ENCODE measurements around the gene SENP5.

Gene SENP5

GRCh38 chr3:196962930-196963630 is 95.4 kb downstream of the SENP5 start:
- H3K9me3 ChIP-seq (ENCODE audit: control extremely low read depth in 1 of 5, control insufficient read depth in 4 of 5, insufficient read depth in 2 of 5, low read depth in 1 of 5, low read length in 4 of 5), result no peaks in the 10 kb centered on the region
- no peak for DNase-seq
- H3K27ac ChIP-seq (ENCODE audit: insufficient read depth in 1 of 2, low read depth in 1 of 2, low read length in 2 of 2, poor library complexity in 1 of 2, severe bottlenecking in 2 of 2), result no peak overlapping the region
- peaks cover 0 to 7% (median 4%) of the 10 kb centered on the region in 4 experiments for H3K4me1 ChIP-seq (ENCODE audit: control extremely low read depth in 1 of 4, control insufficient read depth in 4 of 4, insufficient read depth in 4 of 4, low read length in 3 of 4)
- 99% methylated on average over 5 of the region's 10 CpGs for WGBS (ENCODE audit: insufficient coverage)
- H3K27me3 ChIP-seq (replicated peaks in 2 of 5; ENCODE audit: control insufficient read depth in 4 of 5, insufficient read depth in 5 of 5, low read length in 4 of 5), result peaks cover 0 to 3% (median 0%) of the 10 kb centered on the region in 5 experiments
- H3K4me3 ChIP-seq (ENCODE audit: control insufficient read depth in 1 of 7, extremely low read depth in 1 of 7, insufficient read depth in 4 of 7, low read depth in 2 of 7, low read length in 6 of 7), result no peak overlapping the region
- ChIA-PET CTCF (interaction anchor here (1.3 kb wide), 1 partner anchor 11 kb away, joined by 3 read pairs; no protein-coding TSS in a partner anchor), POLR2A (no interaction called here)
- peaks cover 0 to 25% (median 4%) of the 10 kb centered on the region in 4 experiments for H3K36me3 ChIP-seq (ENCODE audit: control insufficient read depth in 4 of 4, insufficient read depth in 4 of 4, low read length in 3 of 4)

- WGBS (ENCODE audit: insufficient coverage), result 80% methylated on average over 2 of the region's 2 CpGs
- Histone ChIP-seq H3K9me3 (ENCODE audit: control extremely low read depth in 1 of 5, control insufficient read depth in 4 of 5, insufficient read depth in 2 of 5, low read depth in 1 of 5, low read length in 4 of 5) (no peaks in the 10 kb centered on the region), H3K4me3 (ENCODE audit: control insufficient read depth in 1 of 7, extremely low read depth in 1 of 7, insufficient read depth in 4 of 7, low read depth in 2 of 7, low read length in 6 of 7) (no peak overlapping the region), H3K27me3 (replicated peaks in 2 of 5; ENCODE audit: control insufficient read depth in 4 of 5, insufficient read depth in 5 of 5, low read length in 4 of 5) (peaks cover 0 to 5% (median 0%) of the 10 kb centered on the region in 5 experiments), H3K27ac (ENCODE audit: insufficient read depth in 1 of 2, low read depth in 1 of 2, low read length in 2 of 2, poor library complexity in 1 of 2, severe bottlenecking in 2 of 2) (no peak overlapping the region), H3K36me3 (ENCODE audit: control insufficient read depth in 4 of 4, insufficient read depth in 4 of 4, low read length in 3 of 4) (peaks cover 0 to 25% (median 4%) of the 10 kb centered on the region in 4 experiments), H3K4me1 (ENCODE audit: control extremely low read depth in 1 of 4, control insufficient read depth in 4 of 4, insufficient read depth in 4 of 4, low read length in 3 of 4) (peaks cover 0 to 11% (median 9%) of the 10 kb centered on the region in 4 experiments)
- ChIA-PET CTCF (interaction anchor here (1.3 kb wide), 1 partner anchor 12 kb away, joined by 3 read pairs; no protein-coding TSS in a partner anchor), POLR2A (no interaction called here)
- DNase-seq, result no peak
These were observed 95.9 kb downstream of the SENP5 start for GRCh38 chr3:196963631-196963953.

GRCh38 chr3:196965112-196965803 is 97.5 kb downstream of the SENP5 start:
- H3K9me3 ChIP-seq (ENCODE audit: control extremely low read depth in 1 of 5, control insufficient read depth in 4 of 5, insufficient read depth in 2 of 5, low read depth in 1 of 5, low read length in 4 of 5), result no peaks in the 10 kb centered on the region
- CTCF ChIA-PET, result no interaction called here
- no peak for DNase-seq
- no peak overlapping the region for H3K27ac ChIP-seq (ENCODE audit: insufficient read depth in 1 of 2, low read depth in 1 of 2, low read length in 2 of 2, poor library complexity in 1 of 2, severe bottlenecking in 2 of 2)
- peaks cover 0 to 5% (median 0%) of the 10 kb centered on the region in 5 experiments for H3K27me3 ChIP-seq (replicated peaks in 2 of 5; ENCODE audit: control insufficient read depth in 4 of 5, insufficient read depth in 5 of 5, low read length in 4 of 5)
- no peak overlapping the region for H3K4me3 ChIP-seq (ENCODE audit: control insufficient read depth in 1 of 7, extremely low read depth in 1 of 7, insufficient read depth in 4 of 7, low read depth in 2 of 7, low read length in 6 of 7)
- POLR2A ChIA-PET, result no interaction called here
- WGBS (ENCODE audit: insufficient coverage), result 100% methylated on average over 6 of the region's 11 CpGs
- peaks cover 0 to 25% (median 4%) of the 10 kb centered on the region in 4 experiments for H3K36me3 ChIP-seq (ENCODE audit: control insufficient read depth in 4 of 4, insufficient read depth in 4 of 4, low read length in 3 of 4)
- peaks cover 0 to 20% (median 17%) of the 10 kb centered on the region in 4 experiments for H3K4me1 ChIP-seq (ENCODE audit: control extremely low read depth in 1 of 4, control insufficient read depth in 4 of 4, insufficient read depth in 4 of 4, low read length in 3 of 4)

- POLR2A ChIA-PET, result no interaction called here
These were observed 98.1 kb downstream of the SENP5 start for GRCh38 chr3:196965804-196966173.

GRCh38 chr3:196966526-196967401 is 99.0 kb downstream of the SENP5 start:
- Histone ChIP-seq H3K36me3 (ENCODE audit: control insufficient read depth in 4 of 4, insufficient read depth in 4 of 4, low read length in 3 of 4) (peaks cover 0 to 25% (median 4%) of the 10 kb centered on the region in 4 experiments), H3K4me1 (ENCODE audit: control extremely low read depth in 1 of 4, control insufficient read depth in 4 of 4, insufficient read depth in 4 of 4, low read length in 3 of 4) (peaks cover 0 to 21% (median 17%) of the 10 kb centered on the region in 4 experiments), H3K4me3 (ENCODE audit: control insufficient read depth in 1 of 7, extremely low read depth in 1 of 7, insufficient read depth in 4 of 7, low read depth in 2 of 7, low read length in 6 of 7) (peak overlapping the region in 1 of 7 experiments; percentile 61), H3K27me3 (replicated peaks in 2 of 5; ENCODE audit: control insufficient read depth in 4 of 5, insufficient read depth in 5 of 5, low read length in 4 of 5) (peaks cover 0 to 5% (median 0%) of the 10 kb centered on the region in 5 experiments), H3K27ac (ENCODE audit: insufficient read depth in 1 of 2, low read depth in 1 of 2, low read length in 2 of 2, poor library complexity in 1 of 2, severe bottlenecking in 2 of 2) (no peak overlapping the region), H3K9me3 (ENCODE audit: control extremely low read depth in 1 of 5, control insufficient read depth in 4 of 5, insufficient read depth in 2 of 5, low read depth in 1 of 5, low read length in 4 of 5) (peaks cover 0 to 2% (median 0%) of the 10 kb centered on the region in 5 experiments)
- WGBS (ENCODE audit: insufficient coverage), result 88% methylated on average over 41 of the region's 47 CpGs
- CTCF ChIA-PET, result interaction anchor here (1.5 kb wide), 1 partner anchor 17 kb away, joined by 4 read pairs; no protein-coding TSS in a partner anchor
- DNase-seq, result no peak
- POLR2A ChIA-PET, result no interaction called here

More at GRCh38 chr3:196965804-196966173, 98.1 kb downstream of the SENP5 start:
- H3K36me3 ChIP-seq (ENCODE audit: control insufficient read depth in 4 of 4, insufficient read depth in 4 of 4, low read length in 3 of 4), result peaks cover 0 to 25% (median 4%) of the 10 kb centered on the region in 4 experiments
- no peak overlapping the region for H3K4me3 ChIP-seq (ENCODE audit: control insufficient read depth in 1 of 7, extremely low read depth in 1 of 7, insufficient read depth in 4 of 7, low read depth in 2 of 7, low read length in 6 of 7)
- no peaks in the 10 kb centered on the region for H3K9me3 ChIP-seq (ENCODE audit: control extremely low read depth in 1 of 5, control insufficient read depth in 4 of 5, insufficient read depth in 2 of 5, low read depth in 1 of 5, low read length in 4 of 5)
- 97% methylated on average over 8 of the region's 10 CpGs for WGBS (ENCODE audit: insufficient coverage)
- H3K27me3 ChIP-seq (replicated peaks in 2 of 5; ENCODE audit: control insufficient read depth in 4 of 5, insufficient read depth in 5 of 5, low read length in 4 of 5), result peaks cover 0 to 5% (median 0%) of the 10 kb centered on the region in 5 experiments
- DNase-seq, result no peak
- no peak overlapping the region for H3K27ac ChIP-seq (ENCODE audit: insufficient read depth in 1 of 2, low read depth in 1 of 2, low read length in 2 of 2, poor library complexity in 1 of 2, severe bottlenecking in 2 of 2)
- CTCF ChIA-PET, result interaction anchor here (1.5 kb wide), 1 partner anchor 16 kb away, joined by 4 read pairs; no protein-coding TSS in a partner anchor
- H3K4me1 ChIP-seq (ENCODE audit: control extremely low read depth in 1 of 4, control insufficient read depth in 4 of 4, insufficient read depth in 4 of 4, low read length in 3 of 4), result peaks cover 0 to 21% (median 17%) of the 10 kb centered on the region in 4 experiments

GRCh38 chr3:196967412-196968232 is 99.9 kb downstream of the SENP5 start:
- peak overlapping the region in 6 of 7 experiments; percentile 59 to 81 (median 74) for H3K4me3 ChIP-seq (ENCODE audit: control insufficient read depth in 1 of 7, extremely low read depth in 1 of 7, insufficient read depth in 4 of 7, low read depth in 2 of 7, low read length in 6 of 7)
- H3K4me1 ChIP-seq (ENCODE audit: control extremely low read depth in 1 of 4, control insufficient read depth in 4 of 4, insufficient read depth in 4 of 4, low read length in 3 of 4), result peaks cover 0 to 21% (median 17%) of the 10 kb centered on the region in 4 experiments
- peaks cover 0 to 5% (median 0%) of the 10 kb centered on the region in 5 experiments for H3K27me3 ChIP-seq (replicated peaks in 2 of 5; ENCODE audit: control insufficient read depth in 4 of 5, insufficient read depth in 5 of 5, low read length in 4 of 5)
- peaks cover 0 to 25% (median 4%) of the 10 kb centered on the region in 4 experiments for H3K36me3 ChIP-seq (ENCODE audit: control insufficient read depth in 4 of 4, insufficient read depth in 4 of 4, low read length in 3 of 4)
- POLR2A ChIA-PET, result no interaction called here
- no peak overlapping the region for H3K27ac ChIP-seq (ENCODE audit: insufficient read depth in 1 of 2, low read depth in 1 of 2, low read length in 2 of 2, poor library complexity in 1 of 2, severe bottlenecking in 2 of 2)
- DNase-seq, result no peak
- CTCF ChIA-PET, result interaction anchor here (1.6 to 2.5 kb wide), 2 partner anchors 15 to 17 kb away, joined by 3 to 7 read pairs; no protein-coding TSS in a partner anchor
- H3K9me3 ChIP-seq (ENCODE audit: control extremely low read depth in 1 of 5, control insufficient read depth in 4 of 5, insufficient read depth in 2 of 5, low read depth in 1 of 5, low read length in 4 of 5), result peaks cover 0 to 2% (median 0%) of the 10 kb centered on the region in 5 experiments
- WGBS (ENCODE audit: insufficient coverage), result 76% methylated on average over 32 of the region's 35 CpGs
